ENCODE measurements around the gene DHRS11.

Gene DHRS11

GRCh38 chr17:36616061-36617029, 24.7 kb downstream of the DHRS11 start:
- no peaks in the 10 kb centered on the region for H3K4me1 Mint-ChIP-seq (ENCODE audit: low read depth)
- no peaks in the 10 kb centered on the region for H3K36me3 Mint-ChIP-seq (ENCODE audit: low read depth)
- H3K9me3 Mint-ChIP-seq = no peaks in the 10 kb centered on the region
- H3K4me3 Mint-ChIP-seq = no peak overlapping the region
- H3K27ac Mint-ChIP-seq = no peak overlapping the region
- H3K27me3 Mint-ChIP-seq = no peaks in the 10 kb centered on the region

DNA sequence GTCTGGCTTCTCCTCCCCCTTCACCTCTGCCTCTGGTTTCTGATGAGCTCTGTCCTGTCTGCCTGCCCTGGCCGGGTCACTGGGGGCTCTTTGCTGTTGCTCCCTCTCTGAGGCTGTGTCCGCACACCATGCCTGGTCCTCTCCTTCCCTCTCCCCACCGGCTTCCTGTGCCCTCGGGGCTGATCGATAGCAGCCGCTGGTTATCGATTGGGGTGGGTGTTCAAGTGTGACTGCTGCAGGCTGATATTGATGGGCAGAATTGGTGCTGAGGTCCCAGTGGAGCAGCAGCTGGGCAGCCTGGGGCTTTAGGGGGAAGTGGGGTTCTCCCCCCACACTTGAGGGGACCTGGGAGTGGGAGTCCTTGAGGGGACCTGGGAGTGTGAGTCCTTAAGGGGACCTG, 26.1 kb downstream of the DHRS11 start:
- Mint-ChIP-seq H3K9me3 (no peaks in the 10 kb centered on the region), H3K36me3 (ENCODE audit: low read depth) (no peaks in the 10 kb centered on the region), H3K4me3 (no peak overlapping the region), H3K27ac (no peak overlapping the region), H3K27me3 (no peaks in the 10 kb centered on the region), H3K4me1 (ENCODE audit: low read depth) (no peaks in the 10 kb centered on the region)

- Mint-ChIP-seq H3K9me3 (no peaks in the 10 kb centered on the region), H3K27me3 (no peaks in the 10 kb centered on the region), H3K36me3 (ENCODE audit: low read depth) (no peaks in the 10 kb centered on the region), H3K4me3 (no peak overlapping the region), H3K4me1 (ENCODE audit: low read depth) (no peaks in the 10 kb centered on the region), H3K27ac (no peak overlapping the region)
These were observed 31.6 kb downstream of the DHRS11 start for GRCh38 chr17:36623281-36623680.

DNA sequence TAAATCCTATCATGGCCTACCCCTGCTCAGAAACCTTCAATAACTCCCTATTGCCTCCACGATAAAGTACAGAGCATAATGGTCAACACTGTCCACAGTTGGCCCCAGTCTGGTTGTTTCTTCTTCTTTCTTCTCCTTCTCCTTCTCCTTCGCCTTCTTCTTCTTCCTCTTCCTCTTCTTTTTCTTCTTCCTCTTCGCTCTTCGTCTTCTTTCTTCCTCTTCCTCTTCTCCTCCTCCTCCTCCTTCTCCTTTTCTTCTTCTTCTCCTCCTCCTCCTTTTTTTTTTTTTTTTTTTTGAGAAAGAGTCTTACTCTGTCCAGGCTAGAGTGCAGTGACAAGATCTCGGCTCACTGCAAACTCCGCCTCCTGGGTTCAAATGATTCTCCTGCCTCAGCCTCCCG, 33.5 kb downstream of the DHRS11 start:
- Mint-ChIP-seq H3K36me3 (ENCODE audit: low read depth) (no peaks in the 10 kb centered on the region), H3K4me1 (ENCODE audit: low read depth) (no peaks in the 10 kb centered on the region), H3K9me3 (no peaks in the 10 kb centered on the region), H3K4me3 (no peak overlapping the region), H3K27me3 (no peaks in the 10 kb centered on the region), H3K27ac (no peak overlapping the region)

- H3K27me3 Mint-ChIP-seq = no peaks in the 10 kb centered on the region
- no peak overlapping the region for H3K4me3 Mint-ChIP-seq
- no peaks in the 10 kb centered on the region for H3K36me3 Mint-ChIP-seq (ENCODE audit: low read depth)
- no peak overlapping the region for H3K27ac Mint-ChIP-seq
- H3K4me1 Mint-ChIP-seq (ENCODE audit: low read depth) = no peaks in the 10 kb centered on the region
- no peaks in the 10 kb centered on the region for H3K9me3 Mint-ChIP-seq
These were observed 35.4 kb downstream of the DHRS11 start for GRCh38 chr17:36627101-36627500.

- H3K27ac Mint-ChIP-seq = no peak overlapping the region
- H3K27me3 Mint-ChIP-seq = peaks cover 5% of the 10 kb centered on the region
- H3K9me3 Mint-ChIP-seq = no peaks in the 10 kb centered on the region
- H3K4me1 Mint-ChIP-seq (ENCODE audit: low read depth) = no peaks in the 10 kb centered on the region
- no peaks in the 10 kb centered on the region for H3K36me3 Mint-ChIP-seq (ENCODE audit: low read depth)
- no peak overlapping the region for H3K4me3 Mint-ChIP-seq
These were observed 36.9 kb downstream of the DHRS11 start for GRCh38 chr17:36628576-36628975.

- Mint-ChIP-seq H3K36me3 (ENCODE audit: low read depth) (no peaks in the 10 kb centered on the region), H3K4me3 (no peak overlapping the region)
These were observed 37.7 kb downstream of the DHRS11 start for GRCh38 chr17:36629252-36629847.

DNA sequence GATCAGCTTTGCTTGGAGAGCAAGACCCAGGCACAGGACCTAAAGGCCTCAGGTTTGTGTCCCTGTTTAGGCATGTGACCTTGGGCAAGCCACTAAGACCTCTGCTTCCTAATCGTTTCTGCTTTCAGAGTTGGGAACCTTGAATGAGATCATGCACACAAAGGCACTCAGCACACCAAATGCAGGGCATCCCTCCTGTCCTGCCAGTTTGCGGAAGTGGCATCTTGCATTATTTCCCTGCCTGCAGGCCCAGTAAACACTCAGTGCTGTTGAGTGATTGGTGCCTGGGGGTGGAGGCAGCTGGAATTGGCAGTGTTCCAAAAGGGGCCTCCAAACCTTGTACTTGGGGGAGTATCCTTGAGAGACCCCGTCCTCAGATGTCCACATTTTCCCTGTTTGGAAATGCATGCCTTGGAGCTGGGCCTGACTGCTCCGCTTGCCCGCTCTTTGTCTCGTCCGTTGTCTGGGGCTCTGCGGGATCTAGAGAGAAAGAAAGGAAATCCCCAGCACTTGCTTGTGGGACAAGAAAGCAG, 38.4 kb downstream of the DHRS11 start:
- H3K36me3 Mint-ChIP-seq (ENCODE audit: low read depth) = no peaks in the 10 kb centered on the region
- H3K27ac Mint-ChIP-seq = no peak overlapping the region

More at GRCh38 chr17:36629252-36629847, 37.7 kb downstream of the DHRS11 start:
- H3K27me3 Mint-ChIP-seq = peaks cover 5% of the 10 kb centered on the region
- no peaks in the 10 kb centered on the region for H3K4me1 Mint-ChIP-seq (ENCODE audit: low read depth)
- H3K9me3 Mint-ChIP-seq = no peaks in the 10 kb centered on the region
- no peak overlapping the region for H3K27ac Mint-ChIP-seq

DNA sequence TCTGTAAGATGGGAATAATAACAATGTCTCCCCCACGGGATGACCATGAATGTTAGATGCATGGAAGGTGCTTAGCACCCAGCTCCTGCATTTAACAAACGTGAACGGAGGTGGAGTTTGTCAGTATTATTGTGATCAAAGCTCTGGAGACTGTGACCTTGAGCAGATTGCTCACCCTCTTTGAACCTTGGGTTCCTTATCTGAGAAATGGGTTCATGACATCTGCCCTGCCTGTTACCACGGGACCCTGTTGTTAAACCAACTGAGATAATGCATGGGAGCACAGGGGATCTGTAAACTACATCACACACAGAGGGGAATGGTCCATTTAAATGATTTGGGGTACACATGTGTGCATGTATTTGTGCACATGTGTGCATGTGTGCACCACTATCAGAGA, 39.3 kb downstream of the DHRS11 start:
- Mint-ChIP-seq H3K27me3 (peaks cover 5% of the 10 kb centered on the region), H3K4me1 (ENCODE audit: low read depth) (no peaks in the 10 kb centered on the region), H3K9me3 (no peaks in the 10 kb centered on the region), H3K4me3 (no peak overlapping the region), H3K27ac (no peak overlapping the region), H3K36me3 (ENCODE audit: low read depth) (no peaks in the 10 kb centered on the region)

More for the DNA sequence above, 38.4 kb downstream of the DHRS11 start:
- Mint-ChIP-seq H3K27me3 (peaks cover 5% of the 10 kb centered on the region), H3K9me3 (no peaks in the 10 kb centered on the region), H3K4me3 (no peak overlapping the region), H3K4me1 (ENCODE audit: low read depth) (no peaks in the 10 kb centered on the region)

DNA sequence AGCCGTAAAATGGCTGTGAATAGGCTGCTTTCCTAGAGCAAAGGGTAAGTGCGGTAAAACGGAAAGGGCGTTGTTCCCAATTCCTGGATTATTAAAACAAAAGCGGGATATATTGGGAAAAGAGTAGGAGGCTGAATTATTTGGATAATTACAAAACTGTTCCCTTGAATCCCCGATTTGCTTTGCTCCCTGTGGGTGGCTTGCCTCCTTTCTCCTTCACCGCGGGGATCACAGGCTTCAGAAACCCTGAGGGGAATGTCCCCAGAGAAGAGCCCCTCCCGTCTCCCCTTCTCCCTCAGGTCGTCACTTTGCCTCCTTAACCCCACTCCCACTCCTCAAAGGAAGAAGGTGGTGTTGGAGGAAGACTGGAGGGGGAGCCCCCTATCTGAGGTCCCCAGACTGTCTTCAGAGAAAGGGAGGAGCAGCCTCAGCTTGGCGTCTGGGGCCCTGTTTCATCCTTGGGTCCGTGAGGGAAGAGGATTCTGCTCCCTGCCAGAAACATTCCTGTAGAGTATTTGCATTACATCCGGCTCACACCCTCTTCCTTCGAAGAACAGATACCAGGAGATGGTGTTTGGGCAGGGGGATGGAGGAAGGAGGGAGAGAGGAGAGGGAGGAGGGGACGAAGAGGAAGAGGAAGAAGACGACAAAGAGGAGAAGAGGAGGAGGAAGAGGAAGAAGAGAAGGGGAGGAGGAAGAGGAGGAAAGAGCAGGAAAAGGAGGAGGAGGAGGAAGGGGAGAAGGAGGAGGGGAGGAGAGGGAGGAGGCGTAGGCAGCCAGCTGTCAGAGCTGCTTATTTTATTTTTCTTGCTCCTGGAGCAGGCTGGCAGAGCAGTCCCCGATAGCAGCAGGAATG, 41.5 kb downstream of the DHRS11 start:
- H3K4me1 Mint-ChIP-seq (ENCODE audit: low read depth) = no peaks in the 10 kb centered on the region
- peaks cover 5% of the 10 kb centered on the region for H3K27me3 Mint-ChIP-seq
- no peak overlapping the region for H3K4me3 Mint-ChIP-seq
- no peaks in the 10 kb centered on the region for H3K36me3 Mint-ChIP-seq (ENCODE audit: low read depth)
- no peak overlapping the region for H3K27ac Mint-ChIP-seq
- no peaks in the 10 kb centered on the region for H3K9me3 Mint-ChIP-seq

DNA sequence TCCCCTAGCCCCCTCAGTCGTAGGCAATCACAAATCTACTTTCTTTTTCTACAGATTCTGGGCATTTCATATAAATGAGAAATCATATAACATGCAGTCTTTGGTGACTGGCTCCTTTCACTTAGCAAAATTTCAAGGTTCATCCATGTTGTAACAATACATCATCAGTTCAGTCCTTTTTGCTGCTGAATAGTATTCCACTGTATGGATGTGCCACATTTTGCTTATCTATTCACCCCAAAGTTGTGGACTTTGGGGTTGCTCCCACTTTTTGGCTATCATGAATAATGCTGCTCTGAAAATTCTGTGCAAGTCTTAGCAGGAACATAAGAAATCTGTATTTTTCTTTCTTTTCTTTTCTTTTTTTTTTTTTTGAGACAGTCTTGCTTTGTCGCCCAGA, 48.7 kb downstream of the DHRS11 start:
- H3K9me3 Mint-ChIP-seq = no peaks in the 10 kb centered on the region
- no peak overlapping the region for H3K27ac Mint-ChIP-seq
- no peak overlapping the region for H3K4me3 Mint-ChIP-seq
- peaks cover 64% of the 10 kb centered on the region for H3K27me3 Mint-ChIP-seq
- peaks cover 9% of the 10 kb centered on the region for H3K4me1 Mint-ChIP-seq (ENCODE audit: low read depth)
- H3K36me3 Mint-ChIP-seq (ENCODE audit: low read depth) = no peaks in the 10 kb centered on the region

- H3K27ac Mint-ChIP-seq = no peak overlapping the region
- no peaks in the 10 kb centered on the region for H3K36me3 Mint-ChIP-seq (ENCODE audit: low read depth)
These were observed 49.2 kb downstream of the DHRS11 start for GRCh38 chr17:36640836-36641235.

GRCh38 chr17:36641331-36641876, 49.7 kb downstream of the DHRS11 start:
- no peak overlapping the region for H3K27ac Mint-ChIP-seq
- H3K4me1 Mint-ChIP-seq (ENCODE audit: low read depth) = peaks cover 9% of the 10 kb centered on the region
- H3K36me3 Mint-ChIP-seq (ENCODE audit: low read depth) = no peaks in the 10 kb centered on the region
- no peaks in the 10 kb centered on the region for H3K9me3 Mint-ChIP-seq
- no peak overlapping the region for H3K4me3 Mint-ChIP-seq
- peaks cover 71% of the 10 kb centered on the region for H3K27me3 Mint-ChIP-seq

More at GRCh38 chr17:36640836-36641235, 49.2 kb downstream of the DHRS11 start:
- Mint-ChIP-seq H3K4me1 (ENCODE audit: low read depth) (peaks cover 9% of the 10 kb centered on the region), H3K4me3 (no peak overlapping the region), H3K9me3 (no peaks in the 10 kb centered on the region), H3K27me3 (peaks cover 65% of the 10 kb centered on the region)
